GM23338 (cell line): ENCODE results near the gene LTBP3.

ENCODE experiments used
- CREB1 ChIP-seq: fragments of 250-450 bp; sonication (Bioruptor Pico); IDR thresholded peaks from 2 replicates; pipeline ENCODE4 v1.5.0; 2020; ENCODE audit warnings: low read depth, mild to moderate bottlenecking, moderate library complexity
- EZH2 ChIP-seq: fragments of 200-600 bp; sonication (generic); IDR thresholded peaks from one replicate; pipeline ENCODE4 v1.8.0; 2017; ENCODE audit warnings: antibody characterized with exemption, mild to moderate bottlenecking, low read depth; ENCODE audit not compliant: unreplicated experiment
- EZH2phosphoT487 ChIP-seq: fragments of 200-600 bp; sonication (generic); IDR thresholded peaks from one replicate; pipeline ENCODE4 v1.8.1; 2018; ENCODE audit warnings: antibody characterized with exemption; ENCODE audit not compliant: unreplicated experiment
- JUNB ChIP-seq: IDR thresholded peaks from one replicate; pipeline ENCODE4 v1.6.1; 2016; ENCODE audit warnings: antibody characterized with exemption; ENCODE audit not compliant: unreplicated experiment
- POLR2AphosphoS5 ChIP-seq: IDR thresholded peaks from 2 replicates; pipeline ENCODE4 v1.6.1; 2016; ENCODE audit warnings: antibody characterized with exemption, low read depth
- STAT1 ChIP-seq: IDR thresholded peaks from one replicate; pipeline ENCODE4 v1.6.1; 2016; ENCODE audit warnings: antibody characterized with exemption; ENCODE audit not compliant: unreplicated experiment
- ZNF114 ChIP-seq: fragments of 250-450 bp; sonication (Bioruptor Pico); IDR thresholded peaks from 2 replicates; pipeline ENCODE4 v1.5.0; 2020; ENCODE audit warnings: mild to moderate bottlenecking, moderate library complexity
- ZNF331 ChIP-seq: fragments of 250-450 bp; sonication (Bioruptor Pico); IDR thresholded peaks from 2 replicates; pipeline ENCODE4 v1.5.0; 2020; ENCODE audit warnings: low read depth, mild to moderate bottlenecking, moderate library complexity
- TF ChIP-seq, protein P1 (sequence below), 2 experiments: fragments of 200-600 bp in 1 of 2; sonication (generic) in 1 of 2; conservative IDR thresholded peaks; 2 replicates each; pipeline versions ENCODE4 v1.5.1 to v1.6.1; 2016 to 2017; ENCODE audit warnings: antibody characterized with exemption in 2 of 2, low read depth in 2 of 2, mild to moderate bottlenecking in 2 of 2, moderate library complexity in 1 of 2
- TF ChIP-seq, protein P2 (sequence below): IDR thresholded peaks from one replicate; pipeline ENCODE4 v1.6.1; 2018; ENCODE audit warnings: antibody characterized with exemption; ENCODE audit not compliant: unreplicated experiment
- TF ChIP-seq, protein P3 (sequence below): IDR thresholded peaks from 2 replicates; pipeline ENCODE4 v1.6.1; 2016; ENCODE audit warnings: antibody characterized with exemption
- TF ChIP-seq, protein P4 (sequence below): fragments of 250-450 bp; sonication (Bioruptor Pico); IDR thresholded peaks from 2 replicates; pipeline ENCODE4 v1.5.0; 2020; ENCODE audit warnings: mild to moderate bottlenecking, moderate library complexity

DNA sequence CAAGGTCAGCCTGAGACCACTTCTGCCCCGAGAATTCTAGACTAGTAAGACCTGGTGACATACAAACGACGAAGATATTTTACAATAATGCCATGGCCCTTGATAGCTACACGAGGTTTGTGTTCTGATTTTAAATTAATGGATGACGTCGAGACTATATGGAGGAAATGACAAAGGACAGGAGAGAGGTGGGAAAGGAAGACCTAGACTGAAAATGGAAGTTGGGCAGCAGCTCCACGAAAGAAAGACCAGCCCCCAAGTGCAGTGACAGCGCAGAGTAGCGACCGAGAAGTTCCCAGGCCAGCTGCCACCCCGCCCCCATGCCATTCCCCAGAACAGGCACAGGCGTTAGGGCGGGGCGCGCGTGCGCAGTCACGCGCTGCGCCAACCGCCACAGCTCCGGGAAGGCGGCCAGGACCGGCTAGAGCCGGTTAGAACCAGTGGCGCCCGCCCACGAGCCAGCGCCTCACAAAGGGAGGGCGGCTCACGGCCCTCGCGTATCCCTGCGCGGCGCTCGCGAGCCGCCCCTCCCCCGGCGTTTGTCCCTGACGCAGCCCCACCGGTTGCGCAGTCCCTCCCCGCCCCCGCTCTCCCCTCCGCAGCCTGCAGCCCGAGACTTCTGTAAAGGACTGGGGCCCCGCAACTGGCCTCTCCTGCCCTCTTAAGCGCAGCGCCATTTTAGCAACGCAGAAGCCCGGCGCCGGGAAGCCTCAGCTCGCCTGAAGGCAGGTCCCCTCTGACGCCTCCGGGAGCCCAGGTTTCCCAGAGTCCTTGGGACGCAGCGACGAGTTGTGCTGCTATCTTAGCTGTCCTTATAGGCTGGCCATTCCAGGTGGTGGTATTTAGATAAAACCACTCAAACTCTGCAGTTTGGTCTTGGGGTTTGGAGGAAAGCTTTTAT lies 60.8 kb downstream of the LTBP3 start:
- TF ChIP-seq STAT1 (no peak), EZH2phosphoT487 (no peak), EZH2 (no peak), CREB1 (CRISPR knock-in tag) (peak; percentile 86), ZNF331 (no peak), POLR2AphosphoS5 (peak; percentile 53), JUNB (no peak), ZNF114 (CRISPR knock-in tag) (no peak)
- TF ChIP-seq, protein P1, sequence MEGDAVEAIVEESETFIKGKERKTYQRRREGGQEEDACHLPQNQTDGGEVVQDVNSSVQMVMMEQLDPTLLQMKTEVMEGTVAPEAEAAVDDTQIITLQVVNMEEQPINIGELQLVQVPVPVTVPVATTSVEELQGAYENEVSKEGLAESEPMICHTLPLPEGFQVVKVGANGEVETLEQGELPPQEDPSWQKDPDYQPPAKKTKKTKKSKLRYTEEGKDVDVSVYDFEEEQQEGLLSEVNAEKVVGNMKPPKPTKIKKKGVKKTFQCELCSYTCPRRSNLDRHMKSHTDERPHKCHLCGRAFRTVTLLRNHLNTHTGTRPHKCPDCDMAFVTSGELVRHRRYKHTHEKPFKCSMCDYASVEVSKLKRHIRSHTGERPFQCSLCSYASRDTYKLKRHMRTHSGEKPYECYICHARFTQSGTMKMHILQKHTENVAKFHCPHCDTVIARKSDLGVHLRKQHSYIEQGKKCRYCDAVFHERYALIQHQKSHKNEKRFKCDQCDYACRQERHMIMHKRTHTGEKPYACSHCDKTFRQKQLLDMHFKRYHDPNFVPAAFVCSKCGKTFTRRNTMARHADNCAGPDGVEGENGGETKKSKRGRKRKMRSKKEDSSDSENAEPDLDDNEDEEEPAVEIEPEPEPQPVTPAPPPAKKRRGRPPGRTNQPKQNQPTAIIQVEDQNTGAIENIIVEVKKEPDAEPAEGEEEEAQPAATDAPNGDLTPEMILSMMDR (conservative IDR thresholded peaks at IDR 0.05; ENCODE audit: low read depth in 2 of 2), result no peak
- TF ChIP-seq, protein P2, sequence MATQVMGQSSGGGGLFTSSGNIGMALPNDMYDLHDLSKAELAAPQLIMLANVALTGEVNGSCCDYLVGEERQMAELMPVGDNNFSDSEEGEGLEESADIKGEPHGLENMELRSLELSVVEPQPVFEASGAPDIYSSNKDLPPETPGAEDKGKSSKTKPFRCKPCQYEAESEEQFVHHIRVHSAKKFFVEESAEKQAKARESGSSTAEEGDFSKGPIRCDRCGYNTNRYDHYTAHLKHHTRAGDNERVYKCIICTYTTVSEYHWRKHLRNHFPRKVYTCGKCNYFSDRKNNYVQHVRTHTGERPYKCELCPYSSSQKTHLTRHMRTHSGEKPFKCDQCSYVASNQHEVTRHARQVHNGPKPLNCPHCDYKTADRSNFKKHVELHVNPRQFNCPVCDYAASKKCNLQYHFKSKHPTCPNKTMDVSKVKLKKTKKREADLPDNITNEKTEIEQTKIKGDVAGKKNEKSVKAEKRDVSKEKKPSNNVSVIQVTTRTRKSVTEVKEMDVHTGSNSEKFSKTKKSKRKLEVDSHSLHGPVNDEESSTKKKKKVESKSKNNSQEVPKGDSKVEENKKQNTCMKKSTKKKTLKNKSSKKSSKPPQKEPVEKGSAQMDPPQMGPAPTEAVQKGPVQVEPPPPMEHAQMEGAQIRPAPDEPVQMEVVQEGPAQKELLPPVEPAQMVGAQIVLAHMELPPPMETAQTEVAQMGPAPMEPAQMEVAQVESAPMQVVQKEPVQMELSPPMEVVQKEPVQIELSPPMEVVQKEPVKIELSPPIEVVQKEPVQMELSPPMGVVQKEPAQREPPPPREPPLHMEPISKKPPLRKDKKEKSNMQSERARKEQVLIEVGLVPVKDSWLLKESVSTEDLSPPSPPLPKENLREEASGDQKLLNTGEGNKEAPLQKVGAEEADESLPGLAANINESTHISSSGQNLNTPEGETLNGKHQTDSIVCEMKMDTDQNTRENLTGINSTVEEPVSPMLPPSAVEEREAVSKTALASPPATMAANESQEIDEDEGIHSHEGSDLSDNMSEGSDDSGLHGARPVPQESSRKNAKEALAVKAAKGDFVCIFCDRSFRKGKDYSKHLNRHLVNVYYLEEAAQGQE, result peak; percentile 35
- TF ChIP-seq, protein P3, sequence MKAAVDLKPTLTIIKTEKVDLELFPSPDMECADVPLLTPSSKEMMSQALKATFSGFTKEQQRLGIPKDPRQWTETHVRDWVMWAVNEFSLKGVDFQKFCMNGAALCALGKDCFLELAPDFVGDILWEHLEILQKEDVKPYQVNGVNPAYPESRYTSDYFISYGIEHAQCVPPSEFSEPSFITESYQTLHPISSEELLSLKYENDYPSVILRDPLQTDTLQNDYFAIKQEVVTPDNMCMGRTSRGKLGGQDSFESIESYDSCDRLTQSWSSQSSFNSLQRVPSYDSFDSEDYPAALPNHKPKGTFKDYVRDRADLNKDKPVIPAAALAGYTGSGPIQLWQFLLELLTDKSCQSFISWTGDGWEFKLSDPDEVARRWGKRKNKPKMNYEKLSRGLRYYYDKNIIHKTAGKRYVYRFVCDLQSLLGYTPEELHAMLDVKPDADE, result no peak; the same call in 1 of the 2 replicates
- TF ChIP-seq, protein P4, sequence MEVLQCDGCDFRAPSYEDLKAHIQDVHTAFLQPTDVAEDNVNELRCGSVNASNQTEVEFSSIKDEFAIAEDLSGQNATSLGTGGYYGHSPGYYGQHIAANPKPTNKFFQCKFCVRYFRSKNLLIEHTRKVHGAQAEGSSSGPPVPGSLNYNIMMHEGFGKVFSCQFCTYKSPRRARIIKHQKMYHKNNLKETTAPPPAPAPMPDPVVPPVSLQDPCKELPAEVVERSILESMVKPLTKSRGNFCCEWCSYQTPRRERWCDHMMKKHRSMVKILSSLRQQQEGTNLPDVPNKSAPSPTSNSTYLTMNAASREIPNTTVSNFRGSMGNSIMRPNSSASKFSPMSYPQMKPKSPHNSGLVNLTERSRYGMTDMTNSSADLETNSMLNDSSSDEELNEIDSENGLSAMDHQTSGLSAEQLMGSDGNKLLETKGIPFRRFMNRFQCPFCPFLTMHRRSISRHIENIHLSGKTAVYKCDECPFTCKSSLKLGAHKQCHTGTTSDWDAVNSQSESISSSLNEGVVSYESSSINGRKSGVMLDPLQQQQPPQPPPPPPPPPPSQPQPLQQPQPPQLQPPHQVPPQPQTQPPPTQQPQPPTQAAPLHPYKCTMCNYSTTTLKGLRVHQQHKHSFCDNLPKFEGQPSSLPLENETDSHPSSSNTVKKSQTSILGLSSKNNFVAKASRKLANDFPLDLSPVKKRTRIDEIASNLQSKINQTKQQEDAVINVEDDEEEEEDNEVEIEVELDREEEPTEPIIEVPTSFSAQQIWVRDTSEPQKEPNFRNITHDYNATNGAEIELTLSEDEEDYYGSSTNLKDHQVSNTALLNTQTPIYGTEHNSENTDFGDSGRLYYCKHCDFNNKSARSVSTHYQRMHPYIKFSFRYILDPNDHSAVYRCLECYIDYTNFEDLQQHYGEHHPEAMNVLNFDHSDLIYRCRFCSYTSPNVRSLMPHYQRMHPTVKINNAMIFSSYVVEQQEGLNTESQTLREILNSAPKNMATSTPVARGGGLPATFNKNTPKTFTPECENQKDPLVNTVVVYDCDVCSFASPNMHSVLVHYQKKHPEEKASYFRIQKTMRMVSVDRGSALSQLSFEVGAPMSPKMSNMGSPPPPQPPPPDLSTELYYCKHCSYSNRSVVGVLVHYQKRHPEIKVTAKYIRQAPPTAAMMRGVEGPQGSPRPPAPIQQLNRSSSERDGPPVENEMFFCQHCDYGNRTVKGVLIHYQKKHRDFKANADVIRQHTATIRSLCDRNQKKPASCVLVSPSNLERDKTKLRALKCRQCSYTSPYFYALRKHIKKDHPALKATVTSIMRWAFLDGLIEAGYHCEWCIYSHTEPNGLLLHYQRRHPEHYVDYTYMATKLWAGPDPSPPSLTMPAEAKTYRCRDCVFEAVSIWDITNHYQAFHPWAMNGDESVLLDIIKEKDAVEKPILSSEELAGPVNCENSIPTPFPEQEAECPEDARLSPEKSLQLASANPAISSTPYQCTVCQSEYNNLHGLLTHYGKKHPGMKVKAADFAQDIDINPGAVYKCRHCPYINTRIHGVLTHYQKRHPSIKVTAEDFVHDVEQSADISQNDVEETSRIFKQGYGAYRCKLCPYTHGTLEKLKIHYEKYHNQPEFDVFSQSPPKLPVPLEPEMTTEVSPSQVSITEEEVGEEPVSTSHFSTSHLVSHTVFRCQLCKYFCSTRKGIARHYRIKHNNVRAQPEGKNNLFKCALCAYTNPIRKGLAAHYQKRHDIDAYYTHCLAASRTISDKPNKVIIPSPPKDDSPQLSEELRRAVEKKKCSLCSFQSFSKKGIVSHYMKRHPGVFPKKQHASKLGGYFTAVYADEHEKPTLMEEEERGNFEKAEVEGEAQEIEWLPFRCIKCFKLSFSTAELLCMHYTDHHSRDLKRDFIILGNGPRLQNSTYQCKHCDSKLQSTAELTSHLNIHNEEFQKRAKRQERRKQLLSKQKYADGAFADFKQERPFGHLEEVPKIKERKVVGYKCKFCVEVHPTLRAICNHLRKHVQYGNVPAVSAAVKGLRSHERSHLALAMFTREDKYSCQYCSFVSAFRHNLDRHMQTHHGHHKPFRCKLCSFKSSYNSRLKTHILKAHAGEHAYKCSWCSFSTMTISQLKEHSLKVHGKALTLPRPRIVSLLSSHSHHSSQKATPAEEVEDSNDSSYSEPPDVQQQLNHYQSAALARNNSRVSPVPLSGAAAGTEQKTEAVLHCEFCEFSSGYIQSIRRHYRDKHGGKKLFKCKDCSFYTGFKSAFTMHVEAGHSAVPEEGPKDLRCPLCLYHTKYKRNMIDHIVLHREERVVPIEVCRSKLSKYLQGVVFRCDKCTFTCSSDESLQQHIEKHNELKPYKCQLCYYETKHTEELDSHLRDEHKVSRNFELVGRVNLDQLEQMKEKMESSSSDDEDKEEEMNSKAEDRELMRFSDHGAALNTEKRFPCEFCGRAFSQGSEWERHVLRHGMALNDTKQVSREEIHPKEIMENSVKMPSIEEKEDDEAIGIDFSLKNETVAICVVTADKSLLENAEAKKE (CRISPR knock-in tag), result no peak
